ENCODE results near the gene CROCC2.

Gene CROCC2

DNA sequence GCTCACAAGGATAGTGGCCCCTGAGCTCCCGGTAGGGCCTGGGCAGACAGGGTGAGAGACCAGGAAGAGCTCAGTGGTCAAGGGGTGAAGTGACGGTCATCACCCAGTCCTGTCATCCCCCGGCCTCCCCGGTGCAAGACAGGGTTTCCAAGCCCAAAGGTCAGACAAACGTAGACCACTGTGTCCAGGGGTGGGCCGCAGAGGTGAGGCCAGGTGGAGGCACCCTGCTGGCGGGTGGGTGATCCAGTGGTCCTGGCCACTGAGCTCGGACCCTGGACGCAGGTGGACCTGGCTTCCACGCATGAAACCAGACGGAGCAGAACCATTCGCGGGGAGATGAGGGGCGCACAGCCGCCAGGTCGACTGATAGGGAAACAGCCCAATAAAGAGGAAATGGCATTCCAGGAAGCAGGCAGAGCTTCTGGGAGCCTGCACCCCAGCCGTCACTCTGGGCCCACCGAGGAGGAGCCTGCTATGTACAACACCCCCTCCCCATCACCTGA lies 77.9 kb downstream of the CROCC2 start:
- Histone ChIP-seq H3K4me1 (ENCODE audit: control insufficient read depth, low read length) (peaks cover 12% of the 10 kb centered on the region), H3K36me3 (ENCODE audit: control insufficient read depth, low read length) (no peaks in the 10 kb centered on the region), H3K4me3 (ENCODE audit: low read length) (no peak overlapping the region), H4K20me1 (ENCODE audit: control insufficient read depth, insufficient read depth, low read depth, low read length) (no peaks in the 10 kb centered on the region), H3K27ac (ENCODE audit: low read depth, low read length) (no peak overlapping the region), H3K9me2 (replicated peaks; ENCODE audit: control insufficient read depth, low read length) (no peaks in the 10 kb centered on the region), H3K4me2 (ENCODE audit: low read length) (no peak overlapping the region), H3F3A (ENCODE audit: control insufficient read depth, insufficient read depth) (no peaks in the 10 kb centered on the region), H3K79me2 (ENCODE audit: control insufficient read depth, low read length) (no peaks in the 10 kb centered on the region), H3K9me3 (ENCODE audit: control insufficient read depth, insufficient read depth, low read length) (no peaks in the 10 kb centered on the region), H3K27me3 (ENCODE audit: control insufficient read depth, low read length) (peaks cover 8% of the 10 kb centered on the region)
- TF ChIP-seq EZH2phosphoT487 (IDR thresholded peaks at IDR 0.05; ENCODE audit: borderline replicate concordance, low read length), result no peak
- TF ChIP-seq, protein P1, sequence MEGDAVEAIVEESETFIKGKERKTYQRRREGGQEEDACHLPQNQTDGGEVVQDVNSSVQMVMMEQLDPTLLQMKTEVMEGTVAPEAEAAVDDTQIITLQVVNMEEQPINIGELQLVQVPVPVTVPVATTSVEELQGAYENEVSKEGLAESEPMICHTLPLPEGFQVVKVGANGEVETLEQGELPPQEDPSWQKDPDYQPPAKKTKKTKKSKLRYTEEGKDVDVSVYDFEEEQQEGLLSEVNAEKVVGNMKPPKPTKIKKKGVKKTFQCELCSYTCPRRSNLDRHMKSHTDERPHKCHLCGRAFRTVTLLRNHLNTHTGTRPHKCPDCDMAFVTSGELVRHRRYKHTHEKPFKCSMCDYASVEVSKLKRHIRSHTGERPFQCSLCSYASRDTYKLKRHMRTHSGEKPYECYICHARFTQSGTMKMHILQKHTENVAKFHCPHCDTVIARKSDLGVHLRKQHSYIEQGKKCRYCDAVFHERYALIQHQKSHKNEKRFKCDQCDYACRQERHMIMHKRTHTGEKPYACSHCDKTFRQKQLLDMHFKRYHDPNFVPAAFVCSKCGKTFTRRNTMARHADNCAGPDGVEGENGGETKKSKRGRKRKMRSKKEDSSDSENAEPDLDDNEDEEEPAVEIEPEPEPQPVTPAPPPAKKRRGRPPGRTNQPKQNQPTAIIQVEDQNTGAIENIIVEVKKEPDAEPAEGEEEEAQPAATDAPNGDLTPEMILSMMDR (IDR thresholded peaks at IDR 0.05; ENCODE audit: low read depth, low read length, poor library complexity, severe bottlenecking), result no peak

DNA sequence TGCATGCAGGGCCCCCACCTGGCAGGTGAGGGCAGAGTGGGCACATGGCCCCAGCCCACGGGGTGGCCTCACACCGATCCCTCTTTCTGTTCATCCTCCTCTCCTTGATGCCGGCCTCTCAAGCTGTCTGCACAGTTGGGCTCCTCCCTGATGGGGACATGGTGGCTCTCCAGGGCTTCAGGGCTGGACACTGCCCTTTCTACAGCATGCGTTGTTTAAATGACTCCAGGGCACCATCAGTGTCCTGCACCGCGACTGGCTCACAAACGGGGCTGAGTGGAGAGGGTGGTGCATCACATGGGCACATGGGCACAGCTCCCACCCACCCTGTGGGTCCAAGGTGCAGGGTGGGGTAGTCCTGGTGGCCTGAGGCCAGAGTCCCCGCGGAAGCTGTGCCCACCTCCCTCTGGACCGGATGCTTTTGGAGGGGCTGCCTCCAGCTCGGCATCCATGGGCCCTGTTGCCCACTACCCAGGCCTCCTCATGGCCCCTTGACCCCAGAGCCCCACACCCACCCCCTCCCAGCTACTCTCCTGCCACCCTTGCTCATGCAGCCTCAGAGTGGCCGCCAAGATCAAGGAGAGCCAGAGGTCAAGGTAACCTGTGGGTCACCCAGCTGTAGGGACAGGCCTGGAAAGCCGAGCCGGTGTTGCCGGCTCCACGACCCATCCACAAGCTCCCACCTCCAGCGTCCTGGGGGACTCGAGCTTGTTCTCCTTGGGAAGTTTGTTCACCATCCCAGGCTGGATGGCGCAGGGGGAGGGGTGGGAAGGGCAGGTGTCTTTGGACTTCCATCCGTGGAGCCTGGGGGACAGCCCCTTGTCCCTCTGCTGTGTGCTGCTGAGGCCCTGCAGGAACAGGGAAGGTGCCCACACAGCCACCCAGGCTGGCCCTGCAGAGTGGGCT lies 80.0 kb downstream of the CROCC2 start:
- Histone ChIP-seq H3K4me1 (ENCODE audit: control insufficient read depth, low read length) (peaks cover 12% of the 10 kb centered on the region), H3K27me3 (ENCODE audit: control insufficient read depth, low read length) (peaks cover 8% of the 10 kb centered on the region), H3F3A (ENCODE audit: control insufficient read depth, insufficient read depth) (no peaks in the 10 kb centered on the region), H3K36me3 (ENCODE audit: control insufficient read depth, low read length) (no peaks in the 10 kb centered on the region), H3K4me2 (ENCODE audit: low read length) (no peak overlapping the region), H3K27ac (ENCODE audit: low read depth, low read length) (no peak overlapping the region), H3K9me2 (replicated peaks; ENCODE audit: control insufficient read depth, low read length) (no peaks in the 10 kb centered on the region), H4K20me1 (ENCODE audit: control insufficient read depth, insufficient read depth, low read depth, low read length) (no peaks in the 10 kb centered on the region), H3K4me3 (ENCODE audit: low read length) (no peak overlapping the region), H3K9me3 (ENCODE audit: control insufficient read depth, insufficient read depth, low read length) (no peaks in the 10 kb centered on the region), H3K79me2 (ENCODE audit: control insufficient read depth, low read length) (no peaks in the 10 kb centered on the region)
- TF ChIP-seq, protein P1 (IDR thresholded peaks at IDR 0.05; ENCODE audit: low read depth, low read length, poor library complexity, severe bottlenecking), result no peak
- TF ChIP-seq EZH2phosphoT487 (IDR thresholded peaks at IDR 0.05; ENCODE audit: borderline replicate concordance, low read length), result no peak

DNA sequence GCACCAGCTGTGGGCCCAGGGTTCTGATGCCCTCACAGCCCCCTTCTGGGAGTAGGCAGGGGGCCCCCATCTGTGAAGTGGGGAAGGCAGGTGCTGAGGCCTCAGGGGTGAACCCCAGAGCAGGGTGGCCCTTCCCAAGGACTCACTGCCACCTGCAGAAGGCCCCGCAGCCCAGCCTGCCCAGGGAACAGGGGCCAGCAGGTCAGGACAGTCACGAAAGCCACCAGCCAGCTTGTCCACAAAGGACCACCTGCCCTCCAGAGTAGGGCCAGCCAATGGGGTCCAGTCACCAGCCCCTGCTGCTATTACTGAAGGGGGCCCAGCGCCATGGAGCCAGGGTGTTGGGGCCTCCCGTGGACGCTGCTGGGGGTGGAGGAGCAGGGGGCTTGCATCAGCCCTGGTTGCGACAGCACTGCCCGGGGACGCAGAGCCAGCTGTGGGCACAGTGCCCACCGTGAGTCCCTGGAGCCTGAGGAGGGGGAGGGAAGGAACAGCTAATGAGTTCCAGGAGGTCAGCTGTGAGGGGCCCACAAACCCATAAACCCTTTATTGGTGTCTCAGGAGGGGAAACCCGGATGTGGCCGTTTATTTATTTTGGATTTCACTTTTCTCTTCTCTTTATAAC lies 80.8 kb downstream of the CROCC2 start:
- Histone ChIP-seq H3K79me2 (ENCODE audit: control insufficient read depth, low read length) (no peaks in the 10 kb centered on the region), H3K36me3 (ENCODE audit: control insufficient read depth, low read length) (no peaks in the 10 kb centered on the region), H3K27me3 (ENCODE audit: control insufficient read depth, low read length) (peaks cover 8% of the 10 kb centered on the region), H3K27ac (ENCODE audit: low read depth, low read length) (no peak overlapping the region), H4K20me1 (ENCODE audit: control insufficient read depth, insufficient read depth, low read depth, low read length) (no peaks in the 10 kb centered on the region), H3K9me2 (replicated peaks; ENCODE audit: control insufficient read depth, low read length) (no peaks in the 10 kb centered on the region), H3K4me2 (ENCODE audit: low read length) (no peak overlapping the region), H3K9me3 (ENCODE audit: control insufficient read depth, insufficient read depth, low read length) (no peaks in the 10 kb centered on the region), H3K4me1 (ENCODE audit: control insufficient read depth, low read length) (peaks cover 12% of the 10 kb centered on the region), H3F3A (ENCODE audit: control insufficient read depth, insufficient read depth) (no peaks in the 10 kb centered on the region), H3K4me3 (ENCODE audit: low read length) (no peak overlapping the region)
- TF ChIP-seq, protein P1 (IDR thresholded peaks at IDR 0.05; ENCODE audit: low read depth, low read length, poor library complexity, severe bottlenecking), result no peak
- no peak for TF ChIP-seq EZH2phosphoT487 (IDR thresholded peaks at IDR 0.05; ENCODE audit: borderline replicate concordance, low read length)
